ENCODE results near the gene TREH. TPM values are rescaled to one million over a fixed set of nuclear protein-coding genes. Genes with fewer than 3 reads are reported as not detected.

Gene TREH
- total and polyA plus RNA-seq, 2 experiments from 2014 or later: 0.36 TPM; not detected in 1

- Histone ChIP-seq H2AFZ (no peak overlapping the region), H3K4me1 (ENCODE audit: insufficient read depth) (peaks cover 26% of the 10 kb centered on the region), H3K4me2 (peak overlapping the region; percentile 95), H3K36me3 (ENCODE audit: insufficient read depth) (peaks cover 8% of the 10 kb centered on the region; the same call in 1 of the 2 replicates), H3K27ac (ENCODE audit: low read depth) (no peak overlapping the region), H3K9me2 (ENCODE audit: insufficient read depth) (no peaks in the 10 kb centered on the region), H3K79me2 (replicated peaks; ENCODE audit: insufficient read depth) (peaks cover 29% of the 10 kb centered on the region), H3F3A (replicated peaks; ENCODE audit: low read depth) (peaks cover 4% of the 10 kb centered on the region; the same call in 1 of the 2 replicates), H3K4me3 (no peak overlapping the region), H3K27me3 (ENCODE audit: insufficient read depth) (no peaks in the 10 kb centered on the region), H4K20me1 (replicated peaks; ENCODE audit: insufficient read depth) (peaks cover 4% of the 10 kb centered on the region)
- TF ChIP-seq STAT1 (IDR thresholded peaks at IDR 0.05; ENCODE audit: unreplicated experiment): no peak
- no peak for TF ChIP-seq JUNB (IDR thresholded peaks at IDR 0.05; ENCODE audit: unreplicated experiment)
- TF ChIP-seq ETS1 (IDR thresholded peaks at IDR 0.05): no peak
- no peak for TF ChIP-seq ZNF462 (CRISPR knock-in tag; IDR thresholded peaks at IDR 0.05)
- no peak for TF ChIP-seq NANOG (IDR thresholded peaks at IDR 0.05; ENCODE audit: borderline replicate concordance)
- TF ChIP-seq EZH2phosphoT487 (IDR thresholded peaks at IDR 0.05; ENCODE audit: unreplicated experiment): no peak
- no peak for TF ChIP-seq POLR2AphosphoS5 (IDR thresholded peaks at IDR 0.05; ENCODE audit: low read depth)
- TF ChIP-seq ZNF331 (CRISPR knock-in tag; IDR thresholded peaks at IDR 0.05; ENCODE audit: low read depth): no peak
- TF ChIP-seq CREB1 (CRISPR knock-in tag; IDR thresholded peaks at IDR 0.05; ENCODE audit: low read depth): no peak
- no peak for TF ChIP-seq REST (IDR thresholded peaks at IDR 0.05; ENCODE audit: unreplicated experiment)
- no peak for TF ChIP-seq ZNF114 (CRISPR knock-in tag; IDR thresholded peaks at IDR 0.05)
- TF ChIP-seq CTCF (conservative IDR thresholded peaks at IDR 0.05; ENCODE audit: low read depth in 2 of 2): no peak
- TF ChIP-seq EZH2 (IDR thresholded peaks at IDR 0.05; ENCODE audit: low read depth, unreplicated experiment): no peak
- Mint-ChIP-seq H3K4me3 (no peak overlapping the region; the same call in 2 of the 3 replicates), H3K4me1 (peaks cover 43% of the 10 kb centered on the region), H3K27ac (no peak overlapping the region), H3K36me3 (ENCODE audit: low read depth) (peaks cover 17% of the 10 kb centered on the region), H3K27me3 (ENCODE audit: insufficient read depth, low read depth, poor library complexity) (peaks cover 13% of the 10 kb centered on the region), H3K9me3 (no peaks in the 10 kb centered on the region; the same call in 2 of the 3 replicates)
- DNase-seq (ENCODE audit: low spot score): no peak
- no peak for ATAC-seq
These were observed 56.2 kb downstream of the TREH start for GRCh38 chr11:118623269-118623655.
